Skeletal muscle cell (primary cell): Measurements from ENCODE around the gene KCNE1.
A peak's percentile ranks its signal among the peaks of the same experiment; 100 is the strongest.
"Not testable (repeated sequence)": the region's sequence is repeated elsewhere in the genome, so short reads cannot be mapped to it uniquely, and the experiment has no call there.

Experiments used
- DNase-seq: peaks from one replicate; pipeline ENCODE4 v3.0.0-alpha.2; 2010; ENCODE audit warnings: low read depth
- H3K4me3 ChIP-seq: 2 replicates; pipeline ENCODE4 v1.5.1; 2011; ENCODE audit warnings: low read depth, mild to moderate bottlenecking, control low read depth, low read length, moderate library complexity

KCNE1 gene

DNA sequence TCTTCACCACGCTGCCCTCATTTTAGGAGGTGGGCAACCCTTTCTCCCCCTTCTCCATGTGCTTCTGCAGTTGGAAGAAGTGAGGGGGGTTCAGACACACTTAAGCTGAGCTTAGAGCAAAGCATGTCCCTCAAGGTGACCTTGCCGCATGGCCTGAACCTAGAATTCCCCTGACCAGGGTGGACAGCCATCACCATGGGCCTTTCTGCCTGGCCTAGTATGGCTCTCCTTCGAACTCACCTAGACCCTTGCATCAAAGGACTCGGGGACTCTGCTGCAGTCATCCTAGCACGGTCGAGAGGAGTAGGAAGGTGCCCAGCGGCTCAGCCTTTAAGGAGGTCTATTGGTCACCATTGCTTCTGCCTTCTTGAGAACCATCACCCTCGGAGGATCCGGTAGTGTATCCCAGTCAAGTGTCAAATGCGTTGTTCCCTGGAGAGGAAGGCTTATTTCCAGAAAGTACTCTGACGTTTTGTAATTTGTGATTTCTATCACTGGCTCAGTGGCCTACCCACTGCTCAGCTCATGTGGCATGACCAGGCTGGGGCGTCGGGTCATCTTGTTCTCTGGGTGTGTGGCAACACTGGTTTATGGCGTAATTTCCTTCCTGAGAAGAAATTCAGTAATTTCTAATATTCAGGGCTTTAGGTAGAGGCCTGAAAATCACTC is at the start of gene KCNE1:
Gene KCNE1 (minus strand): TSS at position 424 of the 669 bp plus-strand sequence. CDS start 62,576 bp downstream, outside the sequence.
- DNase-seq = peak; percentile 25

DNA sequence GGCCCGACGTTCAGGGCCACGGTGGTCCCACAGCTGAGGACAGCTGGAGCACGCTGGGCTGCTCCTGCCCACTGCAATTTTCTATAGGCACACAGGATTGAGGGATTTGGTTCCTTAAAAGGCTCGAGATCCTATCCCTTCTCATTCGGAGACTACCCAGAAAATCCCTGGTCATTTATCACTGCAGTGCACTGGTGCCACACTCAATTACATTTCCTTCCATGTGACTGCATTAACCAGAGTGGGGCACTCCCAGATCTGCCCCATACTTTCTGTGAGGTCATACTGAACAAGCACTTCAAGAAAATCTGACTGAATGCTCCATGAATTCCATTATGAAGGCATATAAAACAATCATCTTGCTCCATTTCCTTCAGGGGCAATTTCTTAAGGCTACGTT is 49.8 kb upstream of the KCNE1 start:
- H3K4me3 ChIP-seq = no peak overlapping the region
- DNase-seq = no peak

More for the DNA sequence above, at the start of gene KCNE1:
- H3K4me3 ChIP-seq = no peak within 1 kb of the TSS

DNA sequence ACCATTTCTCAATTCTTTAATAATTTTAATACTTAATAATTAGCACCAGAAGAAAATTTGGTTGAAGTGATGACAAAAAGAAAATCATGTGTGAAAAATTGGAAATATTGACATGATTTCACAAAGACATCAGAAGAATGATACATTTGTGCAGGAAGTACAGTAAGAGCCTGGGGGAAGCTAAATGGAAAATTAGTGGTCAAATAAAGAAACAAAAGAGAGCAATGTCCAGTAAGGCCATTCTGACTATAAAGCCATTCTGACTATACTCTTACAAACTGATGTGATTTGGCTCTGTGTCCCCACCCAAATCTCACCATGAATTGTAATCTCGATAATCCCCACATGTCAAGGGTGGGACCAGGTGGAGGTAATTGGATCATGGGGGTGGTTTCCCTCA is 48.6 kb upstream of the KCNE1 start:
- H3K4me3 ChIP-seq = no peak overlapping the region
- DNase-seq = no peak

DNA sequence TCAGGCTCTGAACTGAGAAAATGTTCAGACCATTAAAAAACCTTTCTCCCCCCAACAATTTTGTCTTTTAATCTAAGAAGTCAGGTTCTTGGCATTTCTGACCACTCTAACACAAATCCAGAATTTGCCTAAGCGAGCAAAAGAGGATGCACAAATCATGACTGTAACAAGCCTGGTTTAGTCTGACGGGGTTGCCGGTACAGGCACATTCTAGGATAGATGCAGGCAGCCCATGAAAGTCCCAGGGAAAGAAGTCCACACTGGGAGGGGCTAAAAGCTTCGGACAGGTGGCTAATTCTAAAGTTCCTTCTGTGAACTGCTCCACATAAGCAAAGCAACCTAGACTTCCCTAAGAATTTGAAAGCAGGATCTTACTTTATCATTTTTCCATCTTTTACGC is 48.0 kb upstream of the KCNE1 start:
- H3K4me3 ChIP-seq = no peak overlapping the region
- no peak for DNase-seq

DNA sequence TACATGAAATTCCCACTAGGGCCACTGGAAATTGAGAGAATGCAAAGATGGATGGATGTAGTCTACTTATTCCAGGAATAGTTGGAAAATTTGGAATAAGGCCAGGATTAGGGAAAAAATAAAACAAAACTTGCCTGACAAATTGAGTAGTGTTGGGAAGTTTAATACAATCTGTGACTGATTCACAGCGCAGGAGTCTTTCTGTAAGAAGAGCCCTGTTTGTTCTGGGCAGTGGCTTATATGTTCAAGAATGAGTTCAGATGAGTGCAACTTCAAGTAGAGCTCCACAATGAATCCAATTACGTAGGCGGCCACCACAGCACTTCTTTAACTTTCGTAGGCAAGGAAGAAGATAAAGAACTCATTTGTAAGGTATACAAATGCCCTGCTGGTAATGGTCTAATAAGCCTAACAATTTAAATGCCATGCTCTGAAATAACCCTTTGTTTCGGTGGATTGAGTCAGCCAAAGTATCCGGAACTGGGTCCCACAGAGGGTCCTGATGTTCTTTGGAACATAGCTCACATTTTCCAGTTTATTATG is 47.1 kb upstream of the KCNE1 start:
- H3K4me3 ChIP-seq = no peak overlapping the region
- no peak for DNase-seq

DNA sequence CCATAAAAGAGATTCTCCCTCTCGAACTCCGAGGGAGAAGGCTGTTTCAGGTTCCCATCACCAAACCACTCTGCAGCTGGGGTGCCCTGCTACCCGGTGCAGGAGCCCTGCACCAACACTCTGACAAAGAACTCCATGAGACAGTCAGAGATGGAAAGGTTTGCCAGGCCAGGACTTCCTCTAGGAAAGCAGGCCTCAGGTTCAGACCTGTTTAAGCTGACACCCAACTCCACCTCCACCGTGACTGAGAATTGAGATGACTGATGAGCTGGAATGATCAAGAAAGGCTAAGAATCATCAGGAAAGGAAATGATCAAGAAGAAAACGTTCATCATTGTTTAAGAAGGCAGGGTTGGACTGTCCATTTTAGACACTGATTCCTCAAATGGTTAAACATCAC is 46.2 kb upstream of the KCNE1 start:
- no peak overlapping the region for H3K4me3 ChIP-seq
- no peak for DNase-seq

DNA sequence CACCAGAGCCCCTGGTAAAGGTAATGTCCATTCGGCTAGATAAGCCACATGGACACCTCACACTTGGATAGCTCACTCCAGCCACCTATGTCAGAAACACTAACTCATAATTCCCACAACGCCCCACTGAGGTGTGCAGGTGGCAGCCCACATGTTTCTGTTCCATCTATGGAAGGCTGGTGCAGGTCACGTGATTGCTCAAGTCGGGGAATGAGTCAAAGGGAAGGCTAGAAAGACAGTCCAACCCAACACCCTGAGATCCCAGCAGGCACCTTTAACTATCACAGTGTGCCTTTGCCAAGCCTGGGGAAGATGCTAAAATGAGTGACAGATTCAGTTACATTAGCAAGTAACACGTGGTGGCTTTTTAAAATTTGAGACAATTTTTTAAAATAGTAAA is 45.3 kb upstream of the KCNE1 start:
- no peak for DNase-seq
- H3K4me3 ChIP-seq = no peak overlapping the region

DNA sequence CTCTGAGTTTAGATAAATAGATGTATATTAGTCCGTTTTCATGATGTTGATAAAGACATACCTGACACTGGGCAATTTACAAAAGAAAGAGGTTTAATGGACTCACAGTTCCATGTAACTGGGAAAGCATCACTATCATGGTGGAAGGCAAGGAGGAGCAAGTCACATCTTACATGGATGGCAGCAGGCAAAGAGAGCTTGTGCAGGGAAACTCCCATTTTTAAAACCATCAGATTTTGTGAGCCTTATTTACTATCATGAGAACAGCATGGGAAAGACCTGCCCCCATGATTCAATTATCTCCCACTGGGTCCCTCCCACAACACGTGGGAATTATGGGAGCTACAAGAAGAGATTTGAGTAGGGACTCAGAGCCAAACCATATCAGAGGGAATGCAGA is 42.7 kb upstream of the KCNE1 start:
- DNase-seq, H3K4me3 ChIP-seq: not testable (repeated sequence)

DNA sequence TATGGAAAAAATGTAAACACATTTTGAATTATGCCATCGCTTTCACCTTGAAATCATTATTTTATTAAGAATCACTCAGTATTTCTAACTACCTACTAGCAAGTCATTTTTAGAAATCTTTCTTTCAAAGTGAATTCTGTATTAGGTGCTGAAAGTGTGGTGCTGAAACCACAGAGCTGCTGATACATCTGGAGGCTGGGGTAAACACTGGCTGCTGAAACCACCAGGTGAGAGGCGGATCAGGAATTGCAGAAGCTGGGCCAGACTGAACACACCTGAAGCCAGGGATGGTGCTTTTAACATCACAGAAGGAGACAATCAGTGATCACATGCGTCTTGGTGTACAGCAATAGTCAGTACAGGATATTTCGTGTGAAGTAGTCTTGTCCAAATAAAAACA is 42.2 kb upstream of the KCNE1 start:
- H3K4me3 ChIP-seq = no peak overlapping the region
- no peak for DNase-seq

DNA sequence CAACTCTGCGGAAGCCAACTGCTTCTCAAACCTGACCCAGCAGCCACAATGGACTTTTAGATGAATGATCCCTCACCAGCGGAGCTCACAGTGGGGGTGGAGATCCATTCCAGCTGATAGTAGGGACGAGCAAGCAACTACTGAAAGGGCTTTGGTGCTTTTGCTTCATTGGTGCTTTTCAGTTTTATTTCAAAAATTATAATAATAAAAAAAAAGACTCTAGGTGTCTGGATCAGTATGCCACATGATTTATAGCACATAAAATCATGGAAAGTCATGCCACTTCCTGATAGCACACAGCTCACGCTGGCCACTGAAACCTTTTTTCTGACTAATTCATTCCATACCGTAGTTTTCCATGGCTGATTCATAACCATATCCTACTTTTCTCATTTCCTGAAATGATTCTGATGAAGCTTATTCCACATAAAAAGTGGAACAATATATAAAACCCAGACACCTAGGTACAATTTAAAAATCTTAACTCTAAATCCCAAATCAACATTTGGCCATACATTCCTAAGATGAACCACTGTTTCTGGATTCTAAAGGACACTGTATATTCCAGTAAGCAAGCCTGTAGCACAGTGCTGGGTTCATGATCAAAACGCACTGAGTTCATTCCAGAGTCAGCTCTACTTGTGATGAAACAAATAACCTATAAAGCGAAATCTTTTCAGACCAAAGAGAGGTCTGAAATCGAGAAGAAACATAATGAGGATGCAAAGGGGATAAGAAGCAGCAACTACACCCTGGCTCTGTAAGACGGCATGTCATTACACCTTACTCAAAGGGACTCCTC is 41.3 kb upstream of the KCNE1 start:
- DNase-seq = no peak
- H3K4me3 ChIP-seq = no peak overlapping the region

DNA sequence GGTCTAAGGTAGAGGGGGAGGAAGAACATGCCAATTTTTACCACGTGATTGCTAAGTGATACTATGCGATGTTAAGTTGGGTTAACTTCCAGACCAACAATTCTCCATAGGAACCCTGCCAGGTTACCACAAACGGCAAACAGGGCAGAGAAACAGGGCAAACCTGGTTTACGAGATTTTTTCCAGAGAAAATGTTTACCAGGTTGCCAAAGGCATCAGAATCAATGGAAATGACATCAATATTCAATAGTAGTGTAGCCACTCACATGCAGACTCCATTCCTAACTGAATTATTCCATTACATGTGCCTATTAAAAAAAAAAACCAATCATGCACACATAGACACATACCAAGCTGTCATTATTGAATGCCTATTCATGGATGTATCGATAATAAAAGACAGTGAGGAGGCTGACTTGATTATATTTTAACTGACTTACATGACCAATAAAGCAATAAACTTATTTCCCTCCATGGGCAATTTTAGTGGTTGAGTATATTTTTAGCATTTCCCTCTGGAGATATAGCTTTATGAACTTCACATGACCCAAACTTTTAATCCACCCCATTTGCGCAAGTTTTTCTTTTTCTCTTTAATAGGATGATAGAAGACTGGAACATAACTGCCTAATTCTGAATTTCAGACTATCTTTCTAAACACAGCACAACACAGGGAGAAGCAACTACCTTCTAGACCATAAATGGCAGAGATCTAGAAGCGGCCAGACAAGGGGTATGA is 40.5 kb upstream of the KCNE1 start:
- DNase-seq = no peak
- H3K4me3 ChIP-seq = no peak overlapping the region

DNA sequence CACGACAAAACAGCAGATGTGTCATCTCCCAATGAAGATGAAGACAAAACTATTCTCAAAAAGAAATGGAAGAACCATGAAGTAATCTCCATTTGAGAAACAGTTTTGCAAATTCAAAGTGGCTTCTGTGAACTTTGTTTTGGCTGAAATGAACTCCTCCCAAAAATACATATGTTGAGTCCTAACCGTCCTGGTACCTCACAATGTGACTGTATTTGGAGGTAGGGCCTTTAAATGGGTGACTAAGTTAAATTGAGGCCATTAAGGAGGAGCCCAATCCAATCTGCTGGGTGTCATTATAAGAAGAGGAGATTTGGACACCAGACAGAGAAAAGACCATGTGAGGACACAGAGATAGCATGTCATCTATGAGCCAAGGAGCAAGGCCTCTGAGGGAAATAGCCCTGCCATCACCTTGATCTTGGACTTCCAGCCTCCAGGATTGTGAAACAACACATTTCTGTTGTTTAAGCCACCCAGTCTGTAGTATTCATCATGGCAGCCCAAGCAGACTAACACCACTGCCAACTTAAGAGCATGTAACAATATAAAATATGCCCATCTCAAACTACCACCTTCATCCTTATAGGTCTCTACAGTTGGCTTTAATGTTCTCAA is 38.3 kb upstream of the KCNE1 start:
- no peak for DNase-seq
- no peak overlapping the region for H3K4me3 ChIP-seq

DNA sequence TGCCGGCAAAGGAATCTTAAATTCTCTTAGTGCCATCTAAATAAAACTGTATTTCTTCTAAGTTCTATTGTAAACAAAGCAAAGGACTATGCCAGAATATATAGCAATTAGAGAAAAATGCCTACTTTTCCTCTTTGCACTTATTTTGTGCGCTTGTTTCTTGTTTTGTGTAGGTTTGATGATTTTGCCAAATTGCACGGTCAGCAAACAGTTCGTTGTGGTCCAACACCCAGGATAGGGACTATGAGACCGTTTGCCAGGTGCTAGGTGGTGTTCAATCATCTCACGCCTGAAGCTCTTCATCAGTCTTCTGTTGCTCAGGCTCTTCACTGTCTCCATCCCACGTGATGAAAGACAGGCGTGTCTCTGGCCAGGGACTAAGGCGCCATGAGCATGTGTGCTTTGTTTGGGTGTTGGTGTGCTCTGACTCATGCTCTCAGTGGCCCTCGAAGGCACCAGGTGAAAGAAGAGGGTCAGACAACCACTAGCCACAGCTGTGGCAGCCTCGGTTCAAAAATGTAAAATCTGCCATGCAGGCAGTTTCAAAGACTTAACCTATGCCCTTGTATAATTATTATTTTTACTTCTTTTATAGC is 36.9 kb upstream of the KCNE1 start:
- H3K4me3 ChIP-seq = no peak overlapping the region
- no peak for DNase-seq

DNA sequence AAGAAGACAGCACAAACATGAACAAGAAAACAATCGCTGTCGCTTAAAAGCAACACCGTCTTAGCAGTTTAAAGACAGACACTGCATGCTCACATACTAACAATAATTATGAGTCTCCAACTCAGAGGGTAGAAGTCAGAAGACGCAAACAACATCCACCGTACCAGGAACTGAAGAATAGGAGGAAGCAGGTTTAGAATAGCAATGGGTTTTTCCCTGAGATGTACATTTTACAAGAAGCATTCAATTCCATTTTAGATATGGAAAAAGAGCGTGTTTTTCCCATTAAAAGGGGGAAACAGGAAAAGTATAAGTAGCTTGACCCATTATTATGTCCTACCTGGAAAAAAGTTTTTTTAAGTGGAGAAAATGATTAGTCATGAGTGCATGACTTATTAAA is 34.5 kb upstream of the KCNE1 start:
- no peak overlapping the region for H3K4me3 ChIP-seq
- no peak for DNase-seq

DNA sequence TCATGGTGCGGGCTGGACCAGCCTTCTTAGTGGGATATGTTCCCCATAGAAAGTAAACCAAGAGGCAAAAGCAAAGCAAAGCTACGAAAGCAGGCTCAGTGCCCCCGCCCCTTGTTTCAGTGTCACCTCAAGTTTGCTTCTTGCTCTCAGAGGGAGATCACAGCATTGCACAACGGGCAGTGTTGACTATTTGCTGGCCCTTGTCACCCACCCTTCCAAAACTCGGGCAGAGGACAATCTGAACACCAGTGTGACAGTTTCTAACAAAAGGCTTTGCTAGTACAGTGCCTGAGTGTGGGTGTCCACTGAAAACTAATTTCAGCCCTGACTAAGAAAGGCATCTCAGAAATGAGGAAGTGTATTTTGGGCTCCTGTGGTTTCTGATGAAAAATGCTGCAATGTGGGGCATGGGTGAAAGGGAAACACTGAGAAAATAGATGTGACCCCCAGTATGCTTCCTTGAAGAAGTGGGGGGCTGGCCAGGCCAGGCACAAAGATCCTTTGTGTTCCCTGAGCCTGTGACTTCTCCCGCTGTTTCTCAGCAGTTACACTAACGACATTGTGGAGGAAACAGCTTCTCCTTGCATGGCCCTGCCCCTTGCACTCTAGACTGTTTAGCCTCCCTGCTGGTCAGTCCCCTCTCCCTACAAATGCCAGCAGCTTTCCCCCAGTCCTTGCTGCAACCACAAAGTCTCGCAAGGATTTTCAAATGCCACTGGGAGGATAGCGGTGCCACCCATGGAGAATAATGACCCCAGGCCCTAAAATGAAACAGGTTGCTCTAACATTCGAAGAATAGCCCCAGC is 33.3 kb upstream of the KCNE1 start:
- H3K4me3 ChIP-seq = no peak overlapping the region
- DNase-seq = no peak

DNA sequence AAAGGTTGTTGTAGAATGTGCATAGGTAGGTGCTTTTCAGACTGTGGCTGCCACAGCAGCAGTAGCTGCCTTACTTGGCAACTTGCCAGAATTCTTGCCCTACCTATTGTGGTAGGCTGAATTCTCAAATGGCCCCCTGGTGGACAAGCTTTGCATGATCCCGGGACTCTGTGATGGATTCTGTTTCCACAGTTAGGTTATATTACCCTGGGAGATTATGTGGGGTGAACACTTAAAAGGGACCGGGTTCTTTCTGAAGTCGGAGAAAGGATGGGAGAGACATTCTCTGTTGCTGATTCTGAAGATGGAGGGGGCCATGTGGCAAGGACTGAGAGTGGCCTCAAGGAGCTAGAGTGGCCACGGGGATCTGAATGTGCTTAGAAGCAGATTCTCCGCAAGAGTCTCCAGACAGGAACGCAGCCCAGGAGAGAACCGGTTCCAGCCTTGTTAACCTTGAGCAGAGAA is 32.1 kb upstream of the KCNE1 start:
- no peak for DNase-seq

DNA sequence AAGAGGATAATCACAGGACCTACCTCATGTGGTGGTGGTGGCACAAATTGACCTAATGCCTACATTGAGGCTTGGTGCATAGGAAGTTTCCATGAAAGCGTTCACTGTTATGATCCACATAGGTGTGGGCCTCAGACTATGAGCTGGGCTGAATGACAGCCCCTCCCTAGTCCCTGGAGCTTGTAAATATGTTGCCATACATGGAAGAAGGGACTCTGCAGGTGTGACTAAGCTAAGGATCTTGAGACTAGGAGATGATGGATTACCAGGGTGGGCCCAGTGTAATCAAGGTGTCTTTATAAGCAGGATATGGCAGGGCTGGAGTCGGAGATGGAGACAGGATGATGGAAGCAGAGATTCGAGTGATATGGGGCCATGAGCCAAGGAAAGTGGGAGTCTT is 31.0 kb upstream of the KCNE1 start:
- no peak for DNase-seq
- H3K4me3 ChIP-seq = no peak overlapping the region

More for the DNA sequence above, 32.1 kb upstream of the KCNE1 start:
- no peak overlapping the region for H3K4me3 ChIP-seq

DNA sequence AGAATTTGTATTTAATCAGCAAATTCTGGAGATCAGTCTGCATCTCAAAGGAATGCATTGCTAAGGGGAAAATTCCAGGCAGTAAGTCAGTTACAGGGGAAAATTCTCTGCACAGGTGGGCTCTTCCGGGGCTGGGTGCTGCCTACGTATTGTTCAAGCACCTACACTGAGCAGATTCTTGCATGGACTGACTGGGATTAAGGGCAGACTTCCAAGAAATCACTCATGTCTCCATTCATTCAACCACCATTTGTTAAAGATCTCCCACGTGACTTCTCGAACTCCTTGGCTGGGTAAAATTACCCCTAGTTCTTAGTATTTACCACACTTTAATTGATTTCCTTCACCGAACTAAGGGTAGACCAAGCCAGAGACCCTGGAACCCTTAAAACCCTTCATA is 28.2 kb upstream of the KCNE1 start:
- DNase-seq = no peak
- no peak overlapping the region for H3K4me3 ChIP-seq
